ENCODE measurements around the gene KLF1. TPM values are rescaled to one million over a fixed set of nuclear protein-coding genes. Genes with fewer than 3 reads are reported as not detected.

KLF1 gene
- total and polyA plus RNA-seq, 2 of the 13 experiments (the other 11 are each of a cell fraction or from before 2014, with no cell fraction given), result not detected

DNA sequence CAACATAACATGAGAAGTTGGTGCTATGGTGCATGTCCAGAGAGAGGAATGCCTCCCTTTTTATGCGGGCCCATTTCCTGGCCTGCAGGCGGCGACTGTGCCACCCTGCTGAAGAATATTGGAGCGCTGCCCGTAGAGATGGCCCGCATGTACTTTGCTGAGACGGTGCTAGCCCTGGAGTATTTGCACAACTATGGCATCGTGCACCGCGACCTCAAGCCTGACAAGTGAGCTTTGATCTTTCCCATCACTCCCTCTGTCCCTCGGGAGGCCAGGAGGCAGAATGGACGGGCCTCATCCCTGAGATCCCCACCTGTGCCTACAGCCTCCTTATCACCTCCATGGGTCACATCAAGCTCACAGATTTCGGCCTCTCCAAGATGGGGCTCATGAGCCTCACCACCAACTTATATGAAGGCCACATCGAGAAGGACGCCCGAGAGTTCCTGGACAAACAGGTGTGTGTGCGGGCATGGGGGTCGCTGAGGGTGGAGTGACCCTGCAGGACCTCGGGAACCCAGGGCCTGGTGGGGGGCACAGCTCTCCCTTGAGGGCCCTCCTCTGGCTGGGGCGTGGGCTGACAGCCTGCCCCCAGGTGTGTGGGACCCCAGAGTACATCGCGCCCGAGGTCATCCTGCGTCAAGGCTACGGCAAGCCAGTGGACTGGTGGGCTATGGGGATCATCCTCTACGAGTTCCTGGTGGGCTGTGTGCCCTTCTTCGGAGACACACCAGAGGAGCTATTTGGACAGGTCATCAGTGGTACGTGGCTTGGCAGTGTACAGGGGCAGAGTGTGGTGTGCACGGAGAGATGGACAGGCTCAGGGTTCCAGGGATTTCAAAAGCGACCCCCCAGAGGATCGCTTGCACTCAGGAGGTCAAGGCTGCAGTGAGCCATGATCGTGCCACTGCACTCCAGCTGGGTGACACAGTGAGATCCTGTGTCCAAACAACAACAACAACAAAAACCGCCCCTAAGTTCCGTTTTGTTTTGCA lies 22.0 kb downstream of the KLF1 start (continued):
- TF ChIP-seq ZNF687 (CRISPR knock-in tag; IDR thresholded peaks at IDR 0.05) (peak; percentile 82), HNF4G (IDR thresholded peaks at IDR 0.05; ENCODE audit: borderline replicate concordance, low read depth, low read length) (peak; percentile 72), HNF4G (CRISPR knock-in tag; IDR thresholded peaks at IDR 0.05; ENCODE audit: borderline replicate concordance, low read depth) (no peak), ZNF143 (CRISPR knock-in tag; IDR thresholded peaks at IDR 0.05) (peak; percentile 82), ZSCAN9 (CRISPR knock-in tag; IDR thresholded peaks at IDR 0.05; ENCODE audit: borderline replicate concordance) (peak; percentile 25; the same call in 1 of the 2 replicates), MAZ (IDR thresholded peaks at IDR 0.05; ENCODE audit: borderline replicate concordance, low read depth, low read length) (no peak), MAZ (CRISPR knock-in tag; IDR thresholded peaks at IDR 0.05; ENCODE audit: low read depth) (no peak), ZNF256 (CRISPR knock-in tag; conservative IDR thresholded peaks at IDR 0.05) (0 out of 2 replicates have a peak, but pooled peaks have one; percentile 40), IRF9 (CRISPR knock-in tag; IDR thresholded peaks at IDR 0.05; ENCODE audit: borderline replicate concordance) (no peak), AHDC1 (CRISPR knock-in tag; IDR thresholded peaks at IDR 0.05; ENCODE audit: borderline replicate concordance) (no peak), CBX1 (IDR thresholded peaks at IDR 0.05; ENCODE audit: low read depth) (no peak), HIC2 (CRISPR knock-in tag; IDR thresholded peaks at IDR 0.05; ENCODE audit: low read depth) (peak; percentile 70; the same call in 1 of the 2 replicates)
- TF ChIP-seq, protein P1, sequence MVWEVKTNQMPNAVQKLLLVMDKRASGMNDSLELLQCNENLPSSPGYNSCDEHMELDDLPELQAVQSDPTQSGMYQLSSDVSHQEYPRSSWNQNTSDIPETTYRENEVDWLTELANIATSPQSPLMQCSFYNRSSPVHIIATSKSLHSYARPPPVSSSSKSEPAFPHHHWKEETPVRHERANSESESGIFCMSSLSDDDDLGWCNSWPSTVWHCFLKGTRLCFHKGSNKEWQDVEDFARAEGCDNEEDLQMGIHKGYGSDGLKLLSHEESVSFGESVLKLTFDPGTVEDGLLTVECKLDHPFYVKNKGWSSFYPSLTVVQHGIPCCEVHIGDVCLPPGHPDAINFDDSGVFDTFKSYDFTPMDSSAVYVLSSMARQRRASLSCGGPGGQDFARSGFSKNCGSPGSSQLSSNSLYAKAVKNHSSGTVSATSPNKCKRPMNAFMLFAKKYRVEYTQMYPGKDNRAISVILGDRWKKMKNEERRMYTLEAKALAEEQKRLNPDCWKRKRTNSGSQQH (CRISPR knock-in tag; IDR thresholded peaks at IDR 0.05; ENCODE audit: low read depth), result no peak
